Thyroid gland (tissue), 4 donors: ENCODE results near the gene SCGB2B2.
A peak's percentile ranks its signal among the peaks of the same experiment; 100 is the strongest.

ENCODE experiments used
- POLR2A ChIP-seq, 2 donors: fragments of 450-650 bp; IDR thresholded peaks; one replicate each; pipeline ENCODE4 v1.6.1; 2017; ENCODE audit warnings: antibody characterized with exemption in 2 of 2, mild to moderate bottlenecking in 2 of 2, moderate library complexity in 1 of 2
- TF ChIP-seq, protein P1 (sequence below), 6 experiments: fragments of 200-600 bp in 3 of 6; fragments of 450-650 bp in 3 of 6; sonication (generic) in 3 of 6; IDR thresholded peaks; one replicate each; pipeline ENCODE4 v1.5.1; 2016 to 2019; ENCODE audit warnings: antibody characterized with exemption in 6 of 6, mild to moderate bottlenecking in 2 of 6, inconsistent platforms in 1 of 6, moderate library complexity in 1 of 6

DNA sequence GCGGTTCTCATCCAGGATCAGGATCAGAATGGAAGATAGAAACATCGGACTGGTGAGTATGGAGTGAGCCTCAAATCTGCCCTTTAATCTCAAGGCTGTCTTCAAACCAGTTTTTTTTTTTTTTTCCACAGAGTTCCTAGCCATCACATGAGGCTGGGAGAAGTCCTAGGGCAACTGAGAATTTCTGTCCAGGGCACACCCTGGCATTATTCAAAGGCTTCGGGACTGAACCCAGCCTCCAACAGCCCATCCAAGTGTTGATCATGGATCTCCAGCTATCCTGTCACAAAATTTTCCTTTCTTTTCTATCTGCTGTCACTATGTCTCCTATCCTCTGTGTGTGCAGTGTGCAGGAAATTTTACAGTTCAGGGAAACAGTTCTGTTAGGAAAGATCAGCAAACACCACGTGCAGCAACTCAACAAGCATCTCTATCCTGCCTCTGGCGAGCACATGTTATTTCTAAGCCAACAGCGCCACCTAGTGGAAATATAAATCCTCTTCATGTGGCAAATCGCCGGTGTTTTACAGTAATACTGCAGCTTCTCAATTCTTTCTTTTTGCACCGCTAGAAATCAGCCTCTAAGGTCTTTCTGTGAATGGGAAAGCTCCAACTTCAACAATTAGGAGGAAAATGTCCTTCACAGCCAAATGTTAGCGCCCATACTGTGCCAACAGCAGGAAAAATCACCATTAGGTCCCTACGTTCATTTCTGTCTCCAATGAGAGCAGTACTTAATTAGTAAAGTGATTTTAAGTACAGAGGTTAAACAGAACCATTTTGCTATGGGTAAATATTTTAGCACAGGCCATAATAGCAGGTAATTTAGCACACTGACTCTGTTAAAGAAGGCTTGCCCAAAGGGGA is 35.7 kb upstream of the SCGB2B2 start:
- TF ChIP-seq POLR2A (IDR thresholded peaks at IDR 0.05), result no peak
- TF ChIP-seq, protein P1, sequence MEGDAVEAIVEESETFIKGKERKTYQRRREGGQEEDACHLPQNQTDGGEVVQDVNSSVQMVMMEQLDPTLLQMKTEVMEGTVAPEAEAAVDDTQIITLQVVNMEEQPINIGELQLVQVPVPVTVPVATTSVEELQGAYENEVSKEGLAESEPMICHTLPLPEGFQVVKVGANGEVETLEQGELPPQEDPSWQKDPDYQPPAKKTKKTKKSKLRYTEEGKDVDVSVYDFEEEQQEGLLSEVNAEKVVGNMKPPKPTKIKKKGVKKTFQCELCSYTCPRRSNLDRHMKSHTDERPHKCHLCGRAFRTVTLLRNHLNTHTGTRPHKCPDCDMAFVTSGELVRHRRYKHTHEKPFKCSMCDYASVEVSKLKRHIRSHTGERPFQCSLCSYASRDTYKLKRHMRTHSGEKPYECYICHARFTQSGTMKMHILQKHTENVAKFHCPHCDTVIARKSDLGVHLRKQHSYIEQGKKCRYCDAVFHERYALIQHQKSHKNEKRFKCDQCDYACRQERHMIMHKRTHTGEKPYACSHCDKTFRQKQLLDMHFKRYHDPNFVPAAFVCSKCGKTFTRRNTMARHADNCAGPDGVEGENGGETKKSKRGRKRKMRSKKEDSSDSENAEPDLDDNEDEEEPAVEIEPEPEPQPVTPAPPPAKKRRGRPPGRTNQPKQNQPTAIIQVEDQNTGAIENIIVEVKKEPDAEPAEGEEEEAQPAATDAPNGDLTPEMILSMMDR (IDR thresholded peaks at IDR 0.05), result peak; percentile 61 to 88 (median 74)
